Measurements from ENCODE around the gene SELENOF. TPM values are rescaled to one million over a fixed set of nuclear protein-coding genes. Genes with fewer than 3 reads are reported as not detected.

The SELENOF gene
- total RNA-seq, 3 donors from 2014 or later = 138 to 202 (median 191) TPM

DNA sequence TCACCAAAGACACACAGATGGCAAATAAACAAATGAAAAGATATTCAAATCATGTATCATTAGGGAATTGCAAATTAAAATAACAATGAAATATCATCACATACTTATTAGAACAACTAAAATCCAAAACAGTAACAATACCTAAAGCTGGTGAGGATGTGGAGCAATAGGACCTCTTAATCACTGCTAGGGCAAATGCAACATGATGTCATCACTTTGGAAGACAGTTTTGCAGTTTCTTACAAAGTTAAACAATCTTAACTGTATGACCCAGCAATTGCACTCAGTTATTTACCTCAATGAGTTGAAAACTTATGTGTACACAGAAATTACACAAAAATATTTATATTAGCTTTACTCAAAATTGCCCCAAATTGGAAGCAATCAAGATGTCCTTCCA lies 47.3 kb downstream of the SELENOF start:
- no peak for ATAC-seq
- intact Hi-C loops (cut with DNase I, micrococcal nuclease) = no loop called here
- no peaks in the 10 kb centered on the region for H3K4me1 ChIP-seq (ENCODE audit: low read depth)

DNA sequence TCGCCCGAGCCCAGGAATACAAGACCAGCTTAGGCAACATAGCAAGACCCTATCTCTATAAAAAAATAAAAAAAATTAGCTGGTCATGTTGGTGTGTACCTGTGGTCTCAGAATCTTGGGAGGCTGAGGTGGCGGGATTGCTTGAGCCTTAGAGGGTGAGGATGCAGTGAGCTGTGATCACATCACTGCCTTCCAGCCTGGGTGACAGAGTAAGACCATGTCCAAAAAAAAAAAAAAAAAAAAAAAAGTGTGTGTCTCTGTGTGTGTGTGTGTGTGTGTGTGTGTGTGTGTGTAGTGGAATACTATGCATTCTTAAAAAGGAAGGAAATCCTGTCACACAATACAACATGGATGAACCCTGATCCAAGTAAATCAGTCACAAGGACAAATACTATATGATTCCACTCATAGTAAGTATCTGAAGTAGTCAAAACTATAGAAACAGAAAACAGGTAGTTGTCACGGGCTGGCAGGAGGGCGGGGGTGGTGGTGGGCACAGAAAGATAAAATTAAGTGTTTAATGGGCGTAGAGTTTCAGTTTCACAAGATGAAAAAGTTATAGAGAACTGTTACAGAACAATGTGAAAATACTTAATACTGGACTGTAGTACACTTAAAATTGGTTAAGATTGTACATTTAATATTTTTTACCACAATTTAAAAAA lies 47.8 kb downstream of the SELENOF start:
- H3K36me3 ChIP-seq (ENCODE audit: low read depth) = no peaks in the 10 kb centered on the region
- no peak overlapping the region for H3K4me3 ChIP-seq
- H3K9me3 ChIP-seq = no peaks in the 10 kb centered on the region
- intact Hi-C loops (cut with DNase I, micrococcal nuclease) = no loop called here
- no peak for ATAC-seq
- DNase-seq = no peak
- H3K4me1 ChIP-seq (ENCODE audit: low read depth) = no peaks in the 10 kb centered on the region
- TF ChIP-seq, protein P1, sequence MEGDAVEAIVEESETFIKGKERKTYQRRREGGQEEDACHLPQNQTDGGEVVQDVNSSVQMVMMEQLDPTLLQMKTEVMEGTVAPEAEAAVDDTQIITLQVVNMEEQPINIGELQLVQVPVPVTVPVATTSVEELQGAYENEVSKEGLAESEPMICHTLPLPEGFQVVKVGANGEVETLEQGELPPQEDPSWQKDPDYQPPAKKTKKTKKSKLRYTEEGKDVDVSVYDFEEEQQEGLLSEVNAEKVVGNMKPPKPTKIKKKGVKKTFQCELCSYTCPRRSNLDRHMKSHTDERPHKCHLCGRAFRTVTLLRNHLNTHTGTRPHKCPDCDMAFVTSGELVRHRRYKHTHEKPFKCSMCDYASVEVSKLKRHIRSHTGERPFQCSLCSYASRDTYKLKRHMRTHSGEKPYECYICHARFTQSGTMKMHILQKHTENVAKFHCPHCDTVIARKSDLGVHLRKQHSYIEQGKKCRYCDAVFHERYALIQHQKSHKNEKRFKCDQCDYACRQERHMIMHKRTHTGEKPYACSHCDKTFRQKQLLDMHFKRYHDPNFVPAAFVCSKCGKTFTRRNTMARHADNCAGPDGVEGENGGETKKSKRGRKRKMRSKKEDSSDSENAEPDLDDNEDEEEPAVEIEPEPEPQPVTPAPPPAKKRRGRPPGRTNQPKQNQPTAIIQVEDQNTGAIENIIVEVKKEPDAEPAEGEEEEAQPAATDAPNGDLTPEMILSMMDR (IDR thresholded peaks at IDR 0.05) = no peak

More for the DNA sequence above, 47.3 kb downstream of the SELENOF start:
- Histone ChIP-seq H3K4me3 (no peak overlapping the region), H3K36me3 (ENCODE audit: low read depth) (no peaks in the 10 kb centered on the region), H3K9me3 (no peaks in the 10 kb centered on the region)
- TF ChIP-seq, protein P1 (IDR thresholded peaks at IDR 0.05) = no peak
- DNase-seq = no peak

DNA sequence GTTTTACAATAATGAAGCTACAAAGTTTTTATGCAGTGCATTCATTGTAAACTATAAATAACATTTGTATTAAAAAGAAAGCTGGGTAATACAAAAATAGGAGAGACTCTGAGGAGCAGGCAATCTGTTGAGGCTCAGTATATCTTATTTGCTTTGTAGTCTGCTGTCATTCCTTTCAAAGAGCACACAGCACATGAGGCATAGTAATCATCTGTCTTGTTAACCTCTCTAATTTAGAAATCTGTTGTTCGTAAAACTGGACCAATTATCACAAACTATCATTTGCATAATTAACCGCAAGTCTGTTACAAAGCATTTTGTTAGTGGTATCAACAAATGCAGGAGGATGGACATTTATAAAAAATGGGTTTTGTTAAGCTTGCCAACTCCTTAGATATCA lies 51.0 kb downstream of the SELENOF start:
- Histone ChIP-seq H3K4me1 (ENCODE audit: low read depth) (no peaks in the 10 kb centered on the region), H3K36me3 (ENCODE audit: low read depth) (no peaks in the 10 kb centered on the region), H3K9me3 (no peaks in the 10 kb centered on the region), H3K4me3 (no peak overlapping the region)
- TF ChIP-seq, protein P1 (IDR thresholded peaks at IDR 0.05) = no peak
- ATAC-seq (no peak), DNase-seq (no peak)
- intact Hi-C loops (cut with DNase I, micrococcal nuclease) = no loop called here

DNA sequence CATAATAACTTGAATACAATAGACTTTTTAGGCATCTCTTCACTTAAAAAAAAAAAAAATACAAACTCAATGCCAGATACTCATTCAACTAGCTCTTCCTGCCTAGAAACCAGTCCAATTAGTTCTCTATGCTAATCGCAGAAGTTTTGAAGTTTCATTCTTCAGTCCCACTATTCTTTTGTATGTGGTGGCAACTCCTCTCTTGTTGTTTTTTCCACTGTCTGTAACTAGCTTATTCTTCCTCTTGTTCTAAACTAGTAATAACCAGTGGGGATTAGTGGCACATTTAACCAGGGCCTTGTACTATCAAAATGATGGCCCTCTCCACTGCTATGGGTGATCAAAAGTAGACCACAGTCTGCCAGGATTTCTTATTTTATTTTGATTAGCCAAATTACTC lies 52.5 kb downstream of the SELENOF start:
- no peak for DNase-seq

DNA sequence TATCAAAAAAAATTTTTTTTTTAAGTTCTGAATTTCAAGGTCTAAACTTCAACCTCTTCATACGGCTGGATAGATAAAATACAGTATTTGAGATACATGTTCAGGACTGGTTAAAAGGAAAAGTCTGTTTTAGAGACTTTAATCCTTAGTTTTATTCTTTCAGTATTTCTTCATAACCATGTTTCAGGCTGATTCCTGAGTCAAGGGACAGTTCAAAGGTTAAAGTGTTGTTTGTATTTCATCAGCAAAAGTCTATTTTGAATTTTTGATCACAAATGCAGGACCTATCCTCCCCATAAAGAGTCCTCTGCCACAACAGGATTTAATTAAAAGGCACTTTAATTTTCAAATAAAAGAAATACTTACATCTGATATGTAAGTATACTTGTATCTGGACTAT lies 53.5 kb downstream of the SELENOF start:
- Histone ChIP-seq H3K4me1 (ENCODE audit: low read depth) (no peaks in the 10 kb centered on the region), H3K36me3 (ENCODE audit: low read depth) (no peaks in the 10 kb centered on the region), H3K9me3 (no peaks in the 10 kb centered on the region), H3K4me3 (no peak overlapping the region)
- ATAC-seq = no peak
- TF ChIP-seq, protein P1 (IDR thresholded peaks at IDR 0.05) = no peak
- no peak for DNase-seq
- intact Hi-C loops (cut with DNase I, micrococcal nuclease) = no loop called here

More for the DNA sequence above, 52.5 kb downstream of the SELENOF start:
- Histone ChIP-seq H3K4me1 (ENCODE audit: low read depth) (no peaks in the 10 kb centered on the region), H3K9me3 (no peaks in the 10 kb centered on the region), H3K4me3 (no peak overlapping the region), H3K36me3 (ENCODE audit: low read depth) (no peaks in the 10 kb centered on the region)
- intact Hi-C loops (cut with DNase I, micrococcal nuclease) = no loop called here
- ATAC-seq = no peak
- TF ChIP-seq, protein P1 (IDR thresholded peaks at IDR 0.05) = no peak

DNA sequence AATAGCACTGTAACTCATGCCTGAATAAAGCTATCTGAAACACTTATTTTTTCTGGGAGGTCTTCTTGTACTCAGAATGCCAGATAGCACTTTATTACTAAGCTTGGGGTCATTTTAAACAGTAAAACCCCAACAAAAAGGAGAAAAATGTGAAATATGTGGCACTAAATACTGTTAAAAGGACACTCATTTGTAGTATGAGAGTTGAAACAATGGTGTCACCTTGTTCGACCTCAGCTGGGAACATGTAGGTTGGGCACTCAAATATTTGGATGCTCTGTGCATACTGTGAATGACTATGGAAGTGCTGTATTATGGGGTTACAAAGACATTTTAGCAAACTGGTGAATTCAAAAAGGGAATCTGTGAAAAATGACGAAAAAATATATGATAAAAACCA lies 53.9 kb downstream of the SELENOF start:
- ATAC-seq (no peak), DNase-seq (no peak)
- Histone ChIP-seq H3K9me3 (no peaks in the 10 kb centered on the region), H3K4me3 (no peak overlapping the region), H3K4me1 (ENCODE audit: low read depth) (no peaks in the 10 kb centered on the region), H3K36me3 (ENCODE audit: low read depth) (no peaks in the 10 kb centered on the region)
- TF ChIP-seq, protein P1 (IDR thresholded peaks at IDR 0.05) = no peak
- intact Hi-C loops (cut with DNase I, micrococcal nuclease) = no loop called here

Measured in mucosa of descending colon (tissue), 3 donors.